T-helper 1 cell treated with Interleukin-12 subunit alpha and Interleukin-12 subunit beta and Interleukin-4 antibody, amounts not matched to agents 30 ng/mL and 1 ng/mL, for 36 hours (primary cell): ENCODE results near the gene MSRB1. TPM values are rescaled to one million over a fixed set of nuclear protein-coding genes. Genes with fewer than 3 reads are reported as not detected.
"Not testable (repeated sequence)": the region's sequence is repeated elsewhere in the genome, so short reads cannot be mapped to it uniquely, and the experiment has no call there.

Source experiments
- intact Hi-C: fragments of 100-400 bp; cut with micrococcal nuclease; formaldehyde crosslinking; loops from one replicate; pipeline ENCODE4 v1.15.1; 2024
- total RNA-seq: library from RNA; stranded (reverse); gene quantifications from 2 replicates; pipeline ENCODE4 v1.2.3, GENCODE V29; 2022

MSRB1 gene
- total RNA-seq, 1 donor from 2014 or later, result 24.4 TPM

DNA sequence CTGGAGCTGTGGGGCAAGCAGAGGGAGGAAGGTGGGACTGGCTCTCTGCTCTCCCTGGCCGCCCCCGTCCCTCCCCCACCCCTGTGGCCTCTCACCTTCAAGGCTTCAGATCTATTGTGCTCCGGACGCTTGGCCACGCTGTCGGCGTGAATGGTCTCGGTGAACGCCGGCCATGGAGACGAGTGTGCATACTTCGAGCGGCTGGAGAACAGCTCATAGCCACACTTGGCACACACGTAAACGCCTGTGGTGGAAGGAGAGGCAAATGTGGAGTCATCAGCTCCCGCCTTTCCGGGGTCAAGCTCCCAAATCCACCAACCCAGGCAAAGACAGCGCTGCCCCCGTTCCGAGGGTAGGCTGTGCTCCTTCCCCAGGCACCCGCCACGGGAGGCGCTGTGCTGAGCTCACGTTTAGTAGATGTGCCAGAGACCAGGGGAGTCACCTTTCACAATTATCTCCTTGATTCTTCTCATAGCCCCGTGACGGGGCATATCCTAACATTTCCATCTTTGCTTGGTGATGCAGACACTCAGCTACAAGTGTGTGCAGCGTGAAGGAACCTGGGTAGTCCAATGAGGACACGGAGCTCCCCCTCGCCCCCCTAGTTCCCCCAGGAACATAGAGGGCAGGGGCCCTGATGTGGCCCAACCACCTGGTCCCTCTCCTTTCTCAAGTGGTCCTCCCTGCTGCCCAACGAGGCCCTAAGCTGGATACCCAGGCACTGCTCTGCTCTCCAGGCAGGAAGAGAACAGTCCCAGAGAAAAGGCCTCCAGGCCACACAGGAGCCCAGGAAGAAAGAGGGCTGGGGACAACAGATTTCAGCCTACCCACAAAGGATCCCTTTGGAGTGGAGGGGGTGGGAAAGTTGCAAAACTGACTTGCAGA, 1.6 kb downstream of the MSRB1 start:
- intact Hi-C loops, result loop anchor here (2.0 to 5.0 kb wide), 3 partner anchors 13 to 1299 kb away; partner anchors contain the start of gene MCRIP2

DNA sequence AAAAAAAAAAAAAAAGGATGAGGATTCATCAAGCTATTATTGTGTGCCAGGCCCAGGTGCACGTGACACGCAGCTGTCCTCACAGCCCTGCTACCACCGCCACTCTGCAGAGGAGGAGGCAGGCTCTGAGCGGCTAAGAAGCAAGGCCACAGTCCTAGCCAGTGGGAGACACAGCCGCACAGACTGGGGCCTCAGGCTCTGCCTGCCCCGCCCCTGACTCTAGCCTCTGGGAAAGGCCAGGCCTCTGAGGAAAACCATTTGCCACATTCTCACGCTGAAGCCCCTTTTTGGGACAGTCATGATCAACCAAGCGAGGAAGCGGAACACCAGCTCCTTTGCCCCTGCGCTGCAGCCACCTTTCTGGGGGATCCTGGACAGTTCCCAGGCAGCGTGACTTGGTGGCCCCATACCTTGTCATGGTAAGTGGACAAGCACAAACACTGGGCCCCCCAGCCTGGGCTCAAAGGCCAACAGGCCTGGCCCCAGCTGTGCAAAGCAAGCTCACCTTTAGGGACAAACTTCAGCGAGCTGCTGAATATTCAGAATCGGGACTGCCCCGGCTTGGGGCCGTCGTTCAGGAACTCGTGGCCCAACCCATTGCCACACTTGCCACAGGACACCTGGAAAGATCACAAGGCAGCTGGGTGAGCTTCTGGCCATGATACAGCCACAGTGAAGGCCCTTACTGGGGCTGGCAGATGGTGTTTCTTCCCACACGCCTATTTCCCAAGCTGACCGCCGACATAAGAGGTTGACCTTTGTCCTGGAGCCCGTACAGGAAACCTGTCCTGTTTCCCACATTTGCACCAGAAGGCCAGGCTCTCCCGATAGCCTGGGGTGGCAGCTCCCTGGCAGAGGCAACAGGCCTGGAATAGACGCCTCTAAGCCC, 2.5 kb downstream of the MSRB1 start:
- intact Hi-C loops, result loop anchor here (5.0 kb wide), 2 partner anchors 78 to 1298 kb away; partner anchors contain the start of gene MCRIP2

DNA sequence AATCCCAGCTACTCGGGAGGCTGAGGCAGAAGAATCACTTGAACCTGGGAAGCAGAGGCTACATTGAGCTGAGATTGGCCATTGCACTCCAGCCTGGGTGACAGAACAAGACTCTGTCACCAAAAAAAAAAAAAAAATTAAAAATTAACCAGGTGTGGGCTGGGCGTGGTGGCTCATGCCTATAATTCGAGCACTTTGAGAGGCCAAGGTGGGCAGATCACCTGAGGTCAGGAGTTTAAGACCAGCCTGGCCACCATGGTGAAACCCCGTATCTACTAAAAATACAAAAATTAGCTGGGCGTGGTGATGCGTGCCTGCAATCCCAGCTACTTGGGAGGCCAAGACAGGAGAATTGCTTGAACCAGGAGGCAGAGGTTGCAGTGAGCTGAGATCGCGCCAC, 3.2 kb downstream of the MSRB1 start:
- intact Hi-C loops, result loop anchor here (5.0 kb wide), 2 partner anchors 78 to 1298 kb away; partner anchors contain the start of gene MCRIP2

DNA sequence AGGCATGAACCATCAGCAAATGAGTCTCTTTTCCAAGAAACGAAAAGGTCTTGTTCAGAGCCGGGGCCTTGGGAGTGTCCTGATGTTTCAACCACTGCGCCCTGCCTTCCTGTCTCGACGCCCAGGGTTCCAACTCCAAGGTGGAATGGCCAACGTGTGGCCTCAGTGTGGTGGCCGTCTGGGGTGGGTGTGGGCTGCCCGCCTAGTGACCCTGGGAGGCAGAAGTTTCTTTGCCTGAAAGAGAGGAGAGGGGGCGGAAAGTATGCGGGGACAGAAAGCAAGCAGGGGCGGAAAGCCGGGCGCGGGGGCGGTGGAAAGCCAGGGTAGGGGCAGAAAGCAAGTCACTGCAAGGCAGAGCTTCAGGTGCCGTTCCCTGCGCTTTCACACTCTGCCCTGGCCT, 4.1 kb downstream of the MSRB1 start:
- intact Hi-C loops, result no loop called here

DNA sequence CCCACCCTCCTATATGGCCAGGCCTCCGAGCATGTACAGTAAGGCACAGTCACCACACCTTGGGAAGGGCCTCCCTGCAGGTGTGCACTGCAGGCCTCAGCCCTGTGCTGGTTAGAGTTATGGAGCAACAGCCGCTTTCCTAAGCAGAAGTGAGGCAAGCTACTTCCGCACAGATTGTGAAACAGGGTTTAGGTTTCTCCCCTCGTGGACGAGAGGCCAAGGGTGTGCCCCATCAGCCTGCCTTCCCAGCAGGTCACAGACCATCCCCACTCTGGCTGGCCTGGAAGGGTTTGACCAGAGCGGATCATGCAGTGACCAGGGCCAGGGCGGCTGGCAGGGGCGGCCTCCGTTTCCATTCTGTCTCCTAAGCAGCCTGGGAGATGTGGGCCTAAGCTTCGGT, 4.7 kb downstream of the MSRB1 start:
- intact Hi-C loops, result no loop called here

DNA sequence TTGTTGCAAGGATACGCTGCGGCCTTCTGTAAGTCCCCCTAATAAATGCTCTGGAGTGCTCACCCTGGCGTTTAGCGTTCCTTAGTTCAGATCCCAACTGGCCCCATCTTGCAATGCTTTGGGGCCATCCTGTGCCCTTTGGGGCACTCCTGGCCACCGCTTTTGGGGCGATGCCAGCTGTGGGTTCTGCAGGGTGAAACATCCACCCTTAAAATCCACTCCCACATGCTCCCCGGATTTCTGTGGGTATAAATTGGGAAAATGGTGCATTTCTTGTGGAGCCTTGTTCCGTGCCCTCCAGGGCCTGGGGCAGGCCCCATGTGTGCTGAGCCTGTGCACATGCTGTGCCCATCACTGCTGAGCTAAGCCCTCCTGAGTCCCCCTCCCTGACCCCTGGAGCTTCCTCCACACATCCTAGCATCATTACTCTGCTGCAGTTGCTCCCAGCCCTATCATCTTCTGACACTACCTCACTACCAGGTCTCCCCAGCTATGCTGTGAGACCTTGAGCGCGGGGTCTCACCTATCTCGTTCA, 6.0 kb downstream of the MSRB1 start:
- intact Hi-C loops, result no loop called here

DNA sequence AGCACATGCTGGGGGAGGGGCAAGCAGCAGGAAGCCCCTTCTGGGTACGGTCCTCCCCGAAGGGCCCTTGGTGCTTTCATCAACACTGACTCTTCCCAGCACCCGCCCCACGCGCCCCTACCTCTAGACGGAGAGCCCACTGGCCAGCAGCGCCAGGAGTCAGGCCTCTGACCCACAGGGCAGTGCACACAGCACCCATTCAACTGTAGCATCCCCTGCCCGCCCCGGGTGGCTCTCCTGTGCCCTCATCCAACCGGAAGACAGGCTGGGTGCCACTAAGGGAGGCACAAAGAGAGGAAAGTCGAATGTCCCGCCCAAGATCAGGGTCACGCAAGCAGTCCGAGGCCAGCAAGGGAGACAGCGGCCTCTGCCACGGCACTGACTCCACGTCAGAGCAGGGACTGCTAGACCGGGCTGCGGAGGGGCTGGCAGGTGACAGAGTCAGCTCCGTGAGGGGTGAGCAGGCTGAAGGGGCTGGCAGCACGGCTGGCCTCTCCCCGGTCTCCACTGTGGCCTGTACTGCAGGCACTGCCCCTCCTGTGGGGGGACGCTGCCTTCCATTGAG, 9.8 kb downstream of the MSRB1 start:
- intact Hi-C loops, result no loop called here

DNA sequence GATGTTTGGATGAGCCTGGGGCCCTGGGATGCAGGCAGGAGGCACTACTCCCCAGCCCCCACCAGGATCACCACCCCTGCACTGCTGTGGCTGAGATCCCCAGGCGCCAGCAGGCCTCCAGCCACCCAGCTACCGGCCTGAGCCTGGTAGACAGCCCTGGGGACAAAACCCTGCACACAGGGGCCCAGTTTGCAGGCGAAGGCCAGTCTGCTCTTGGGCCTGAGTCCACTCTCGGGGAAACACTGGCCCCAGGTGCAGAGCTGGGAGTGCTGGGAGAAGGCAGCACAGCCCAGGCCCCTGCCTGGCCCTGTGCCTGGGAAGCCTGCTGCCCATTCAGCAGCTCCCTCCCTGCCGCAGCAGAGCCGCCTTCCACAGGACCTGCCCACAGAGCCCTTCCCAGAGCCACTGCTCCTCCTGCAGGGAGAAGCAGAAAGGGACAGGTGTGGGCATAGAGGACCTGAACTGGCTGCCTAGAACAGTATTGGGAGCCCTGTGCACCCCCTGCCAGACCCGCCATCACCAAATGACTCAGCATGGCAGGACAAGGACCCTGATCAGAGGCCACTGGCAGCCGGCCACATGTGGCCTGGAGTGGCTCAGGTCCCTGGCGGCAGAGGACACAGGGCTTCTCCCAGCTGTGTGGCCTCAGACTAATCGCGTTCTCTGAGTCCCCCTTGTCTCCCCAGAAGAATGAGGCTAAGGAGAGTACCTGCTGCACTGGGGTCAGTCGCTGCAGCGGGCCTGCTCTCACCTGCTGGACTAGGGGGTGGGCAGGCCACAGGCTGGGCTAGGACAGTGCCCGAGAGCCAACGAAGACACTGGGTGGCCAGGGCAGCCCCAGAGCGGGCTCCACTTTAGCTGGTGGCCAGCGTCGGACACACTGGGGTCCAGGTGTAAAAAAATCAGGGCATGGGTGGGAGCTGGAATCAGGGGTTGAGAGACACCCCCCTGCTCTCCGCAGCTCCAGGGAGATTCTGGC, 10.7 kb downstream of the MSRB1 start:
- intact Hi-C loops, result no loop called here

DNA sequence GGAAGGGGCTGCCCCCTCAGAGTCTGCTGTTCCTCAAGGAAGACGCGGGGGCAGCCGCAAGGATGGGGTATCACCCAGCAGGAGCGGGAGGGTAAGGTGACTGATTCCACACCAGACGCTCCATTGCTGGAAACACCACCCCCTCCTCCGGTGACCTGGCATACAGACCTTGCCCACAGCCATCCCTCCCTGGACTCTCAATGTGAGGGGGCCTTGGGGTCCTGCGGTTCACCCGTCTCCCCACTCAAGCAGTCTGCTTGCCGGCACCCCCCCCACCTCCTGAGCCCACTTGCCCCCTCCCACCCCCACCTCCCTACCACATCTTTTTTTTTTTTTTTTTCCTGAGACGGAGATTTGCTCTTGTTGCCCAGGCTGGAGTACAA, 12.7 kb downstream of the MSRB1 start:
- intact Hi-C loops, result no loop called here

DNA sequence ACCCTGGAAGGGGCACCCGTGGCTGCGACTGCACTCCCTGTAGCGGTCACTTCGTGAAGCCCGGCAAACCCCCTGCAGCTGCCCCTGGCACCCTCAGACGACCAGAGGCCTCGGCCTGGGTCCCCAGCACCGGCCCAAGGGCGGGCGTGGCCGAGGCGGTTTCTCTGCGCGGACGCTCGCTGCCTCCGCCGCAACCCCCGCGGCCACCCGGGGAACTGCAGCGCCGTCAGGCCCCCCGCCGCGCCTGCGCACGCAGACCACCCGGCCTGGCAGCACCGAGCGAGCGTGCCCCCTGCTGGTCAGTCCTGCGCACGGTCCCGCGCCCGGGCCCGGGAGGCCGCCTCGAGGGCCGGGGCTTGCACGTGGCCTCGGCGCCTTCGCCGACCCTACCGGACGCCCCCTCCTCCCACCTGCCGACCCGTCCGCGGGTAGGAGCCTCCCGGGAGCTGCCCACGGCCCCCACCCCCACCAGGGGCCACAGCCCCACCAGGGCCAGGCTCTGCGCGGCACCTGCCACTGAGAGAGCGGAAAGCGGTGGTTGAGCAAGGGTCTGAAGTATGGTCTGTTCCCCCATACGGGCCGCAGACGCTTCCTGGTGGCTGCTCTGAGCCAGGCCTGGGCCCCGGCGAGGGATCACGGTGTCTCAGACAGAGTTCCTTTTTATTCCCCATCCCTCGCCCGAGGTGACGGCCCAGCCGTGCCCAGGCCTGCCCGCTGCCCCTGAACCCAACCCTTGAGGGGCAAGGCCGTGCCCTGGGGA, 13.2 kb downstream of the MSRB1 start:
- intact Hi-C loops, result loop anchor here (1.0 to 5.0 kb wide), 4 partner anchors 13 to 156 kb away; partner anchors contain the start of genes FAHD1, HAGH, MRPS34 and MSRB1

DNA sequence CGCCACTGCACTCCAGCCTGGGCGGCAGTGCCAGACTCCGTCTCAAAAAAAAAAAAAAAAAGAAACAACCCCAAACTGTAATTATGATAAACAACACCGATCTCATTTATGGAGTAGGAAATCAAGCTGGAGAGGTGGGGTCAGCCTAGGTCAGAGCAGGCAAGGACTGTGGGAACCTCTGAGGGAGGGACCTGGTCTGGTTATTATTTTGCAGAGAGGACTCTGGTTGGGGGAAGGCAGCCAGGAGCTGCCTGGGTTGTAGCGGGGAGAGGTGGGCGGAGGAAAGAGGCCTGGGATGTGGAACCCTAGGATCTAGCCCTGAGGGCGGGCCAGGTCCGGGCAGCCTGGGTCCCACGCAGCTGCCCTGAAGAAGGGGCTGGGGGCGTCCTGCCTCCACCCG, 13.9 kb downstream of the MSRB1 start:
- intact Hi-C loops, result loop anchor here (1.0 to 5.0 kb wide), 4 partner anchors 14 to 156 kb away; partner anchors contain the start of genes FAHD1, HAGH, MRPS34 and MSRB1

DNA sequence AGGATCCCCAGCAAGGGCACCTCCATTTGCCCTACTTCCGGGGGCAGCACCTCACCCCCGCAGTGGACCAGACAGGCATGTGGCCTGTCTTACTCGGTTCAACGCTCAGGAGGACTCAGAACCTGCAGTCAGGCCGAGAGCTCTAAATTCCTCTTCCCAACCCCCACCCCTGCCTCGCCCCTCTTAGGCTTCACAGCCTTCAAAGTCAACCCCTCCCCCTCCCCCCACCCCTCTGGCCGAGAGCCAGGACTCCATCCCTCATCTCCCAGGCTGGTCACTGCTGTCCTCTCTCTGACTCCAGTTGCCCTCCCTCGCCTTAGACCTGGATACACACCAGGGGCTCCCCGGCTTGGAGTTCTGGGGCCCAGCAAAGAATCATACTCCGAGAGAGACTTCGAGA, 16.7 kb downstream of the MSRB1 start:
- intact Hi-C loops, result loop anchor here (5.0 kb wide), 1 partner anchor 99 kb away; the partner anchor contains the start of genes FAHD1 and HAGH

DNA sequence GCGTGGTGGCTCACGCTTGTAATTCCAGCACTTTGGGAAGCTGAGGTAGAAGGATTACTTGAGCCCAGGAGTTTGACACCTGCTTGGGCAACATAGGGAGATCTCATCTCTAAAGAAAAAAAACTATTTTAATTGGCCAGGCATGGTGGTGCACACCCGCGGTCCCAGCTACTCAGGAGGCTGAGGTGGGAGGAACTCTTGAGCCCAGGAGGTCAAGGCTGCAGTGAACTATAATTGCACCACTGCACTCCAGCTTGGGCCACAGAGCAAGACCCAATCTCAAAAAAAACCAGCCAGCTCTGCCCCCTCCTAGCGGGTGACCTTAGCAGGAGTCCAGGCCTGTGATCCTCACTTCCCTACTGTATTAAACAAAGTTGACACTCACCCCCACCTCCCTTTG, 18.9 kb downstream of the MSRB1 start:
- intact Hi-C loops, result no loop called here

DNA sequence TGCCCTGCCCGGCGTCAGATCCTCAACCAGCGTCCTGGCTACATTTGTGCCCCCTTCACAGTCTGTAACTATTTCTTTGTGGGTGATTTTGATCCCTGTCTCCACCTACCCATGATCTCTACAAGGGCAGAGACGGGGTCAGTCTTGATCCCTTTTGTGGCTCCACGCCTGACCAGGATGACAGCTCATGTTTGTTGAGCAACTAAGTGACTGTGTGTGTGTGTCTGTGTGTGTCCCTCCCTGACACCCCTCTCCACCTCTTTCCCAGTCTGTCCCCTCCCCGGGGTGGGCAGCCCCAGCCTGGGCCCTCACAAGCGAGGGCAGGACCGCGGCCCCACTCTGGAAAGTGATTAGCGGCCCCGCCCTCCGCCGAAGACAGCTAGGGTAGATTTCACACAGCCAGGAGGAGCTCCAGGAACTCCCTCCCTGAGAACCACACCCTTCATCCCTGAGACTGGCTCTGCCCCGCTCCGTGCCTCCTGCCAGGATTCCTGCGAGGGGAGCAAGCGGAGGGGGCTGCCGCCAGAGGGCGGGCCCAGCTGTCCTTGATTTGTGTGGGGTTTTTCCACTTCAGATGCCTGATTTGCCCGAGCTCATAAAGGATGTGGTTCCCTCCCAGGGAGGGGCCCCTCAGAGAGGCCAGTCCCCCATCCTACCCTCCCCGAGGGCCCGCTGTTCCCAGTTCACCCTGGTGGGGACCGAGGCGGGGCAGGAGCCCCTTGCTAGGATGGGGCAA, 19.5 kb downstream of the MSRB1 start:
- intact Hi-C loops, result no loop called here

DNA sequence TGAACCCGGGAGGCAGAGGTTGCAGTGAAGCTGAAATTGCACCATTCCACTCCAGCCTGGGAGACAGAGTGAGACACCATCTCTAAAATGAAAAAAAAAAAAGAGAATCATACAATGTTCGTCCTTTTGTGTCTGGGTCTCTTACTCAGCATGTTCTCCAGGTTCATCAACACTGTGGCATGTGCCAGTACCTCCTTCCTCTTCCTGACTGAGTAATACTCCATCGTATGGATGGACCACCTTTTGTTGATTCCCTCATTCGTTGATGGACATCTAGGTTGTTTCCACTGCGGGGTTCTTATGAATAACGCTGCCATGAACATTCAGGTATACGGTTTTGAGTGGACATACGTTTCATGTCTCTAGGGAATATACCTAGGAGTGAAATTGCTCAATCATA, 20.6 kb downstream of the MSRB1 start:
- intact Hi-C loops, result no loop called here

DNA sequence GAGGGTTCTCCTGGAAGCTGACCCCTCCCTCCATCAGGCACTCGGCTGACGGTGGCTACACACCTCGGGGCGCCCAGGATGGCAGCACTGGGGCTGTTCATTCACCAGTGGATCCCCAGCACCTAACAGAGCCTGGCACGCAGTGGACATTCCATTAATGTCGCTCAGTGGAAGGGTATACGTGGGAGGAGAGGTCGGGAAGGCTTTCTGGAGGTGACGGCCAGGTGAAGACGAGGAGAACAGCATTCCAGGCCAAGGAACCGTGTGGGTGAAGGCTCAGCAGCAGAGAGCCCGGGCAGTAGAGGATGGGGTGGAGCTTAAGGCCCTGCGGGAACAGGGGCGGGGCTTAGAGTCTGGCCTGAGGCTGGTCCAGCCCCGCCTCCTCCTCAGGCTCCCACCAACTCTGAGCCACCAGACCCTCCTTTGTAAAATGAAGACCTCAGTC, 22.2 kb downstream of the MSRB1 start:
- intact Hi-C loops, result no loop called here

DNA sequence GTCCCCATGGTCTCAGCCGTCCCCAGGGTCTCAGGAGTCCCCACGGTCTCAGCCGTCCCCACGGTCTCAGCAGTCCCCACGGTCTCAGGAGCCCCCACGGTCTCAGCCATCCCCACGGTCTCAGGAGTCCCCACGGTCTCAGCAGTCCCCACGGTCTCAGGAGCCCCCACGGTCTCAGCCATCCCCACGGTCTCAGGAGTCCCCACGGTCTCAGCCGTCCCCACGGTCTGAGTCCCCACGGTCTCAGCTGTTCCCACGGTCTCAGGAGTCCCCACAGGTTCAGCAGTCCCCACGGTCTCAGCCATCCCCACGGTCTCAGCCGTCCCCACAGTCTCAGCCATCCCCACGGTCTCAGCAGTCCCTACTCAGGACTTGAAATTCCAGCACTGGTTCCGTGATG, 22.9 kb downstream of the MSRB1 start:
- intact Hi-C loops, result not testable (repeated sequence)

DNA sequence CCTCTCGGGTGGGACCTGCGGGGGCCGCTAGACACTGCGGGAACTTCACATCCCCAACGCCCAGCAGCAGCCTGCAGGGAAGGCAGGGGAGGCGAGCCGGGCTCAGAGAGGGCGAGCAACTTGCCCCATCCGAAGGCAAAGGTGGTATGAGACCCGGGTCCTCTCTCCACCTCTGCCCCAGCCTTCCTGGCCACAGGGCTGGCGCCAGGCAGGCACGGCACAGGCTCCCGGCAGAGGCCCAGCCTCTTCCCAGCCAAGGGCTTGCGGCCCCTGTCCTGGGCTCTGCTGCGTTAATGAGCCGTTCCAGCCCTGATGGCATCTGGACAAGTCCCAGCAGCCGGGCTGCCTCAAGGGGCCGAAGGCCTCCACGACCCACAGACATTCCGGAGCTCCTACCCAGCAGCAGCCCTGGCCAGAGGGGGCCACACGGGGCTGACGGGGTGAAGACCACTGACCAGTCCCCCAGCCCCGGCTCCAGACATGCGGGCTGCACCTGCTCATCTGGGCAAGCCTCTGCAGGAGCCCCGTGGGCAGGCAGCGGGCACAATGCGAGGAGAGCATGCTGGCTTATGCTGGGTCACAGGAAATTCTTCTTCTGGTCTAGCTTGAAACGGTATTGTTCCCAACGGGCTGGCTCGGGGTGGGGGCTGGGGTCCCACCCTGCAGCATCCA, 23.5 kb downstream of the MSRB1 start:
- intact Hi-C loops, result no loop called here
